ENCODE results near the gene ITPKB.

DNA sequence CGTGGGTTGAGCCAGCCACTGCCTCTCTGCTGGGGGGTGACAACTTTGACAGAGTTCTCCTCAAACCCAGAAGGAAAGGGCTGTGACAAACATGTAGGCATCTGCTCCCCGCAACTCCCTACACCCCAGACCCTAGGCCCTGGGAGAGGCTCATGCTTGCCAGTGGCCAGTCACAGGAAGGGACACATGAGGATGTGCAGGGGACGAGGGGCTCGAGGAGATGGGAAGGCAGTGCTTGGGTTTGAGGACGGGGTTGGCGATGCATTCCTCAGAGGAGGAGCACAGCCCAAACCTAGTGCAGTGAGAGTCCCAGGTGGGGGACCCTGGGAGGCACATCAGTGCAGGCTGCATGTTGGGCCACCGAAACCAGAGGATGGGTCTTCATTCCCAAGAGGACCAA is 128.4 kb downstream of the ITPKB start:
- no peak for TF ChIP-seq EZH2 (optimal IDR thresholded peaks at IDR 0.05; ENCODE audit: low read depth, low read length)
- TF ChIP-seq, protein P1, sequence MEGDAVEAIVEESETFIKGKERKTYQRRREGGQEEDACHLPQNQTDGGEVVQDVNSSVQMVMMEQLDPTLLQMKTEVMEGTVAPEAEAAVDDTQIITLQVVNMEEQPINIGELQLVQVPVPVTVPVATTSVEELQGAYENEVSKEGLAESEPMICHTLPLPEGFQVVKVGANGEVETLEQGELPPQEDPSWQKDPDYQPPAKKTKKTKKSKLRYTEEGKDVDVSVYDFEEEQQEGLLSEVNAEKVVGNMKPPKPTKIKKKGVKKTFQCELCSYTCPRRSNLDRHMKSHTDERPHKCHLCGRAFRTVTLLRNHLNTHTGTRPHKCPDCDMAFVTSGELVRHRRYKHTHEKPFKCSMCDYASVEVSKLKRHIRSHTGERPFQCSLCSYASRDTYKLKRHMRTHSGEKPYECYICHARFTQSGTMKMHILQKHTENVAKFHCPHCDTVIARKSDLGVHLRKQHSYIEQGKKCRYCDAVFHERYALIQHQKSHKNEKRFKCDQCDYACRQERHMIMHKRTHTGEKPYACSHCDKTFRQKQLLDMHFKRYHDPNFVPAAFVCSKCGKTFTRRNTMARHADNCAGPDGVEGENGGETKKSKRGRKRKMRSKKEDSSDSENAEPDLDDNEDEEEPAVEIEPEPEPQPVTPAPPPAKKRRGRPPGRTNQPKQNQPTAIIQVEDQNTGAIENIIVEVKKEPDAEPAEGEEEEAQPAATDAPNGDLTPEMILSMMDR (IDR thresholded peaks at IDR 0.05; ENCODE audit: low read length) = no peak

Data from MM.1S (cell line).